AG09309 (cell line): Measurements from ENCODE around the gene DPYD.

Experiments used
- DNase-seq: peaks from one replicate; pipeline ENCODE4 v3.0.0-alpha.2; 2010; ENCODE audit warnings: low read depth
- H3K4me3 ChIP-seq: 2 replicates; pipeline ENCODE4 v1.5.1; 2011; ENCODE audit warnings: mild to moderate bottlenecking, low read depth, low read length, moderate library complexity; ENCODE audit not compliant: control insufficient read depth
- TF ChIP-seq, protein P1 (sequence below): IDR thresholded peaks from 2 replicates; pipeline ENCODE4 v1.5.1; 2011; ENCODE audit warnings: mild to moderate bottlenecking, low read depth, low read length, inconsistent platforms; ENCODE audit not compliant: insufficient read depth, control insufficient read depth; ENCODE audit errors: missing control alignments

The DPYD gene

DNA sequence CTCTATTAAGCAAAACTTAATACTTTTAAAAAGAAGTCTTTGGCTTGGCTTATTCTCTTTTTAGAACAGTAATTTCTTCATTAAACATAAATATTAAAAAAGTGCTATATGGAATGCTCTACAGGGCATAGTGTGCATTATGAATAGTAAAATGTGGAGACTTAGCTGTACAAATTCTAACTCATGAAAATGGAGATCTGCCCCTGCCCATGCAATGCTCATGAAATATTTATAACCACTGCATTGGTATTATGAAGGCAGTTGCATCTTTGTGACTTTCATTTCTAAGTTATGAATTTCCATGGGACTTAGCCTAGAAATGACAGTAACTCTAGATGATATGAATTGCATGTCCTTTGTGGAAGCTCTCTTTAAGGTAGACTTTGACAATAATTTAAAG lies 613.3 kb downstream of the DPYD start:
- H3K4me3 ChIP-seq = no peak overlapping the region
- TF ChIP-seq, protein P1, sequence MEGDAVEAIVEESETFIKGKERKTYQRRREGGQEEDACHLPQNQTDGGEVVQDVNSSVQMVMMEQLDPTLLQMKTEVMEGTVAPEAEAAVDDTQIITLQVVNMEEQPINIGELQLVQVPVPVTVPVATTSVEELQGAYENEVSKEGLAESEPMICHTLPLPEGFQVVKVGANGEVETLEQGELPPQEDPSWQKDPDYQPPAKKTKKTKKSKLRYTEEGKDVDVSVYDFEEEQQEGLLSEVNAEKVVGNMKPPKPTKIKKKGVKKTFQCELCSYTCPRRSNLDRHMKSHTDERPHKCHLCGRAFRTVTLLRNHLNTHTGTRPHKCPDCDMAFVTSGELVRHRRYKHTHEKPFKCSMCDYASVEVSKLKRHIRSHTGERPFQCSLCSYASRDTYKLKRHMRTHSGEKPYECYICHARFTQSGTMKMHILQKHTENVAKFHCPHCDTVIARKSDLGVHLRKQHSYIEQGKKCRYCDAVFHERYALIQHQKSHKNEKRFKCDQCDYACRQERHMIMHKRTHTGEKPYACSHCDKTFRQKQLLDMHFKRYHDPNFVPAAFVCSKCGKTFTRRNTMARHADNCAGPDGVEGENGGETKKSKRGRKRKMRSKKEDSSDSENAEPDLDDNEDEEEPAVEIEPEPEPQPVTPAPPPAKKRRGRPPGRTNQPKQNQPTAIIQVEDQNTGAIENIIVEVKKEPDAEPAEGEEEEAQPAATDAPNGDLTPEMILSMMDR = no peak
- no peak for DNase-seq

GRCh38 chr1:97307151-97307550 lies 613.7 kb downstream of the DPYD start:
- no peak for DNase-seq
- TF ChIP-seq, protein P1 = no peak
- no peak overlapping the region for H3K4me3 ChIP-seq

DNA sequence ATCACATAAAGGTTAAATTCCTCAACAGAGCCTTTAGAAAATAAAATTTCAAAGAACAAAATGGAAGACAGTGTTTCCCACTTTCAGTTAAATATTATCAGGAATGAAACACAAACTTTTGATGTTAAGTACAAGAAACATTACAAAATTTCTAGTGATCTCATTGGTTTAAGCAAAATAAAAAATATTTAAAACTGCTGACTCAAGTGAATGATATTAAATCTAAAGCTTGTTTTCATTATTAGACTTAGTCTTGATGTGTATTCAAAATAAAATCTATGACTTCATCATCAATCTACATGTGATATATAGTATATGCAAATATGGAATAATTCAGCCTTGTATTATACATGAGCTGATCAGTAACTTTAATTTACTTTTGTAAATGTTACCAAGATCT lies 614.3 kb downstream of the DPYD start:
- TF ChIP-seq, protein P1 = no peak
- no peak for DNase-seq

DNA sequence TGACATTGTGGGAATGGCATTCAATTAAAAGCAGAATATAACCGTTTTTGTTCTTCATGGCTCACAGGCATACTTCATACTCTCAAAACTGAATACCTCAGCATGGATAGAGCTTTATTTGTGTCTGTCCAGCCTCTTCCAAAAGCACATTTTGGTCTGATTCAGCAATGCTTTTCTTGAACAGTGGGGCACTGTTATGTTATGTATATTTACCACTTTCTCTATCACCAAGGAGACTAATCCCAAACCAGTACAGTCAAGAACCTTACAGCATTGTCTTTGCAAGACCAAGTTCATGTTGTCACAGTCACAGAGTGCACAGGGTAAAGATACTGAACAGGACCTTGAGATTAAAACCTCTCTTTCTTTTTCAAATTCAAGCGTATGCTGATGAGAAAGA lies 616.5 kb downstream of the DPYD start:
- H3K4me3 ChIP-seq = no peak overlapping the region
- TF ChIP-seq, protein P1 = no peak
- no peak for DNase-seq

More for the DNA sequence above, 614.3 kb downstream of the DPYD start:
- no peak overlapping the region for H3K4me3 ChIP-seq

DNA sequence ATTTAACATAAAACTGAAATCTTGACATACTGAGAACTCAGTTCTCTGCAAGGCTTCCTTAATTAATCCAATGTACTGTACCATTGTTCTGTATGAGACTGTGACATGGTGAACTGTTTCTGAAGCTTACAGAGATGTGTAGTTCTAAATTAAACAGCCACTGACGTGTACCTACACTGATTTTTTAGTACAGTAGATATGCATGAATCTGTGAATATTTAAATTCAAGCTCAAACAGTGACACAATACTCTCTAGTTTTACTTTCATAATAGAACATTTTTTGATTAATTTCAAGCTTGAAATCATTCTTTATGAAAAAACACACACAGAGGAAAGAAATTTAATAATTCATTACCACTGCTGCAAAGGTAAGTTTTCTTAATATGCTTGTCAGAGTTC lies 621.9 kb downstream of the DPYD start:
- no peak for DNase-seq
- TF ChIP-seq, protein P1 = no peak
- no peak overlapping the region for H3K4me3 ChIP-seq

DNA sequence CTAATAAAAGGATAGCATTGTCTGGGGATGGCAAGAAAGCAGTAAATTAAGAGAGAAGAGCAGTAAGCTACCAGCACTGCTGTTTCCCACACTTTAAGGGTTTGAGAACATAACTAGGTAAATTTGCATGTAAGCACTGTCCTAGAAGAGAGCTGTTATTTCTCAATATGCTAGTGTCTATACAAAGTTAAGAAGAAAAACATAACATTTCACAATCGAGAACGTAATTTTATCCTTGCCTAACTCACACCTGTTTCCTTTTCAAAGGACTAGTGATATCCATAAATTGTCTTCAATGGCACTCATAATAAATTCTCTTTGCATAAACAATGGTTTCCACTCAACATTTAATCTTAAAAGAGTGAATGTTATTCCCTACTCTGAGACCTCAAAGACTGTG lies 623.2 kb downstream of the DPYD start:
- no peak overlapping the region for H3K4me3 ChIP-seq
- TF ChIP-seq, protein P1 = no peak
- no peak for DNase-seq

DNA sequence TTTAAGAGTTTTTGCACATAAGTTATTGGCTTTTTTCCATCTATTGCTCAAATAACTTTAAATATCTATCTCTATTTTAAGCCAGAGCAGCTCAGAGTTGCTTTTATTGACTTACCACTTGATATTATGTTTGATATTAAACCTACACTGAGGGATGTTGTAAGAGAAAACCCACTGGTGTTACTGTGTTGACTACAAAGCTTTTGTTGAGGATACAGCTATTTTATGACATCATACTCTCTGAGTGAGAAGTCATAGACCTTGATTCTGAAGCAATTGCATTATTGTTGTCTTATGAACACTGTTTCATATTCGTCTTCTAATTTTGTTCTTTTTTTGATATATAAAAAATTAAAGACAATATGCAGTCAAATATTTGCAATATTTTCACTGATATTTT lies 638.9 kb downstream of the DPYD start:
- TF ChIP-seq, protein P1 = no peak
- no peak for DNase-seq

More for the DNA sequence above, 638.9 kb downstream of the DPYD start:
- no peak overlapping the region for H3K4me3 ChIP-seq
